Stimulated activated CD4-positive, alpha-beta T cell treated with anti-CD3 and anti-CD28 coated beads, Interleukin-1b, Interleukin-23, amount 100 ng/mL, for 48 hours (primary cell): ENCODE data around the gene PDGFB.

ENCODE experiments used
- DNase-seq: peaks from one replicate; pipeline ENCODE4 v3.0.0-alpha.2; 2020

Gene PDGFB

DNA sequence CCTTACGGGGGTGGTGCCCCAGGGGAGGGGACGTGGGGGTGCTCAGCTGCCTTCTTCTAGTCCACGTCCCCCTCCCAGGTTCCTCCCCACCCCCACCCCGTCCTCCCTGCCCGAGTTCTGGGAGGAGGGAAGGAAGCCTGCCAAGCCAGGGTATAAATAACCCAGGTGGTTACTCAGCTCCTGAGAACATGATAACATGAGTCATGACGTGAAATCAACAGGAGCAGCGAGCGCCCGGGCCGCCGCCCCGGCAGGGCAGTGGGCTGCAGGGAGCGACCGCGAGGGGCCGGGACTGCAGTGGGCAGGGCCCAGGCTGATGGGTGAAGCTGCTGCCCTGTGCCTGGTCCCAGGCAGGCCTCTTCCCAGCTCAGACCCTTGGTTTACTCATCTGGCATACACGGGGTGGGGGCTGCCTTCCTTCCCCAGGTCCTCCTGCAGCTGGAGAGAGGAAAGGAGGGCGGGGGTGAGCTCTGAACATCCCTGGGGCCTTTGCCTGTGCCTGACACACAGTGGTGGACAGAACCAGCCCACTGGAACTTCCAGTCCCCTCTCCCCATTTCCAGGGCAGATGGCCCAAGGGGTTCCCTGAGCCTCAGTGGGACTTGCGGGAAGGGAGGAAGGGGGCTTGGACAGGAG, 8.8 kb upstream of the PDGFB start:
- DNase-seq, result no peak

DNA sequence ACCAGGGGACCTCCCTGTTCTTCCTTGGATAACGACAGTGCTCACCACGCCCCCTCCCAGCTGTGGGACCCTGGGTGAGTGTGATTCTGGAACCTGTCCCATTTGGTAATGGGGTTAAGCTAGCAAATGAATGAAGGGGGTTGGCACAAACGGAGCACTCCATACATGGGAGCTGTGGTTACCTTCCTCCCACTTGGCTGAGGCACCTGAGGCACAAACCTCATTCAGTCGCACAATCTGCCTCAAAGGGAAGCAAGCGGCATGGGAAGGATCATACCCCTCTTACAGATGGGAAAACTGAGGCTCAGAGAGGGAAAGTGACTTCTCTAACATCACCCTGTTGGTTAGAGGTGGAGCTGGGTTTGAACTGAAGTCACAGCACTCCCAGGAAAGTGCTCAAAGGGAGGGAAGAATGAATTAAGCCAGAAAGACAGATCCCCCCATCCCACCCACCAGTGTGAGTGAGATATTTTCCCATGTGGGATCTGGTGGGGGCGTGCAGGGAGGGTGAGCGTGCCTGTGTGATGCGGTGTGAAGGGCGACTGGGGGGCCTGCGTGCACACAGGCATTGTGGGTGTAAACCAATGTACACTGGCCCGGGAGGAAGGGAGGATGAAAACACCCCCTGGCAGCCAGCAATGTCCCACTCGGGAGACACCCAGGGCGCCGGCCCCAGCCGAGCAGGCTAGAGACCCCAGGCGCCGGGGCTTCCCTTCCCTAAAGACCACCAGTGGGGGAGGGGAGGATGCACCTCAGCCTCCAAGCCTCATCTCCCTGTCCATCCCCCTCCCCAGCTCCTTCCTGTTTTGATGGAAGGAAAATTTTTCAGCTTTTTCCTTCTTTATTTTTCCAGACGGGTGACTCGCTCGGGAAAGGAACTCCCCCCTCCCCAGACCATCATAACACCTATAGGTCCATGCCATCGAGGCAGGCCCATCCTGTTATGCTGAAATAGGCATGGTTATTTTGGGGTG, 8.0 kb upstream of the PDGFB start:
- DNase-seq, result no peak

DNA sequence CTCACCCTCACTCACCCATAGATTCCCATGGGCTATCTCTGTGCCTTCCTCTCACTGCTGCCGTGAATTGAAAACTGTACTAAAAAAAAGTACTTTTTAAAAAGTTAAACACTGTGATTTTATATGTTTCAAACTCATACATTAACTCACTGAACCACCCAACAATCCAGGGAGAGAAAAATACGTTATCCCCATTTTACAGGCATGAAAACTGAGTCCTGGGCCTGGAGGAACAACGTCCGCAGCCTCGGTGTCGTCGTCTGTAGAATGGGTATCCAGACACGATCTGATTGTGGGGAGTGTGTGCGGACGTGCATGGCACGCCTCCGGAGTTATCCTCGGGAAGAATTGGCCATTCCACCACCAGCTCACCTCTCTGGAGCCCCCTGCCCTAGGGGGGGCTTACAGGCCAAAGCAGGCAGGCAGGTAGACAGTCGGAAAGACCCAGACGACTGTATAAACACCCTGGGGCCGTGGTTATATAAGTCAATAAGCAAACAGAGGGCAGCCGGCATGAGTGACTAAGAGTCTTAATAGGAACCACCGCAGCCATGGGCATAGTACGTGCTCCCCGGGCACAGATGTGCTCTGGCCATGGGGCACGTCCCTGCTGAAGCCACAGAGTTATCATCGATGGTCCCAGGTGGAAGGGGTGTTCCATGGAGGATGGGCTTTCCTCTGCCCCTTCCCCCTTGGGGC, 7.1 kb upstream of the PDGFB start:
- DNase-seq, result no peak

DNA sequence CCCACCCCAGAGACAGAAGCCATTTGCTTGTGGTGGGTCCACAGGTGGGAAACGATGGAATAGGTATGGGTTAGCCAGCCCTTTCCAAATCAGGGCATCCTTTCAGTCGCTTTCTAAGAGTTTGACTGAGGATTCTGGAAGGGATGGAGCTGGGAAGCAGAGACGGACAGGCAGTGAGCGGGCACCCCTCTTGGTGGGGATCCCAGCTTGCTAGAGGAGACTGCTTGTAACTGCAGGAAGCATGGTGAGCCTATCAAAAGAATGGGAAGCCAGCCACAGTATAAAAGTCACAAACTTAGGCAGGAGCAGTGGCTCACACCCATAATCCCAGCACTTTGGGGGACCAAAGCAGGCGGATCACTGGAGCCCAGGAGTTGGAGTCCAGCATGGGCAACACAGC, 6.1 kb upstream of the PDGFB start:
- no peak for DNase-seq

DNA sequence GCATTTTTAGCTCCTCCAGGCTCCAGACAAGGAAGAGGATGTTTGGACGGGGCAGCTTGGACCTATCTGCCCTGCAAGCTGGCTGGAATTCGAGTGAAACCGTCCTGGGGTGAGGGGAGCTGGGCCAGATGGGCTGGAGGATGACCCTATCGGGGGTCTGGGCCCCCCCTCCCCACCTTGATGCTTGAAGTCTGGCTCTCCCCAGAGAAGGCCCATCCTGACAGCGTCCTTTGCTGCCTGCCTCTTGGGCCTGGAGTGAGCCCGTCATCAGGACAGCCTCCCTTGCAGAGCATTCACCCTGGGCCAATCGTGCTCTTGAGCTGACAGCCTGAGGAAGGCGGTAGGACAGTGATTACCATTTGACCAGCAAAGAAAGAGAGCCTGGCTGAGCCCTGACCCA, 5.3 kb upstream of the PDGFB start:
- no peak for DNase-seq

DNA sequence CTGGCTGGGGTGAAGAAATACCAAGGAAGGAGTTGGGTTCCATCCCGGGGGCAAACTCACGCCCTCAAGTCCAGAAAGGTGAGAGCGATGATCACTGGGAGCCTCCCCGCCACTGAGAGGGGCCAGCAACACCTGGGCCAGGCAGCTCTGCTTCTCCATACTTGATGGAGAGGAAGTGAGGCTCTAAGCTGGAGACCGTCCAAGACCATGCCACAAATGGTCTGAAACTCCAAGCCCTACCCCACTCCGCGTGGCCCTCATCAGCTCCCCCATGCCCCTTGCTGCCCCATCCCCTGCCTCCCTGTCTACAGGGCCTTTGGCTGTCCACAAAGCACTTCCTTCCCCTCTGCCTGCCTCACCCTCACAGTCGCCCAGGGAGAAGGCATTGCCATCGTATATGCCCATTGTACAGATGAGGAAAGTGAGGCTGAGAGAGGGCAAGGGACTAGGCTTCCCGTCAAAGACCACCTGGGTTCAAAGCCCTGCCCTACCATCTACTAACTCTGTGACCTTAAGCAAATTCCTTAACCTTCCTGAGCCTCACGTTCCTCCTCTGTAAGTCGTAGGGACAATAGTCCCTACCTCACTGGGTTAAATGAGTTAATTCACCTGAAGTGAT, 4.4 kb upstream of the PDGFB start:
- no peak for DNase-seq

DNA sequence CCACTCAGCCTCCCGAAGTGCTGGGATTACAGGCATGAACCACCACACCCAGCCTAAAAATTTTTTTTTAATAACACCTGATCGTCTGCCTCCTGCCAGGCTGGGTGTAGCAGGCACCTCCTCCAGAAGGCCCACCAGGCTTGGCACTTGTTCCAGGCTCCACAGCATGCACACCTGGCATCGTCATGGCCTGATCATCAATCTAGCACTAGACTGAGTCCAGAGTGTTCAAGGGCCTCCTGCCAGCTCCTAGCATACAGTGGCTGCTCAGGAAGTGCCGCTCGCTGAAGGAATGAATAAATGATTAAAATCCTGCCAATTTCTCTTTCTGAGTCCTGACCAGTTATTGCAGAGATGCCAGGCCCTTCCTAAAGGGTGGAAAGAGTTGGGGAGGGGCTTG, 3.5 kb upstream of the PDGFB start:
- DNase-seq, result no peak

DNA sequence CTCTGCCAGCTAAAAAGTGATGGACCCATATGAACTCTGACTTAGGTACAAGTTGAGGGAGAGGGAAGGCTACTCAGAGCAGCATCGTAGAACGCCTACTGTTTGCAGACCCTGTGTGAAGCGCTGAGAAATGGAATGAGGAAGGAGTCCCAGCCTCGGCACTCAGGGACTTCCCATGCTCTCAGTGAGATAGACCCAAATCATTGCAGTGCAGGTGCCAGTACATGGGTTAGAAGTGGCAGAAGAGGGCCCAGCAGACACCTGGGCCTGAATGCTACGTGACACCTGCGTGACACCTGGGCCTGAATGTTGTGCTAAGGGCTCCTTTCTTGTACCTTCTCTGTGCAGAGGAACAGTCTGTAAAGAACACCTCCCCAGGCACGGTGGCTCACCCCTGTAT, 2.6 kb upstream of the PDGFB start:
- DNase-seq, result no peak

DNA sequence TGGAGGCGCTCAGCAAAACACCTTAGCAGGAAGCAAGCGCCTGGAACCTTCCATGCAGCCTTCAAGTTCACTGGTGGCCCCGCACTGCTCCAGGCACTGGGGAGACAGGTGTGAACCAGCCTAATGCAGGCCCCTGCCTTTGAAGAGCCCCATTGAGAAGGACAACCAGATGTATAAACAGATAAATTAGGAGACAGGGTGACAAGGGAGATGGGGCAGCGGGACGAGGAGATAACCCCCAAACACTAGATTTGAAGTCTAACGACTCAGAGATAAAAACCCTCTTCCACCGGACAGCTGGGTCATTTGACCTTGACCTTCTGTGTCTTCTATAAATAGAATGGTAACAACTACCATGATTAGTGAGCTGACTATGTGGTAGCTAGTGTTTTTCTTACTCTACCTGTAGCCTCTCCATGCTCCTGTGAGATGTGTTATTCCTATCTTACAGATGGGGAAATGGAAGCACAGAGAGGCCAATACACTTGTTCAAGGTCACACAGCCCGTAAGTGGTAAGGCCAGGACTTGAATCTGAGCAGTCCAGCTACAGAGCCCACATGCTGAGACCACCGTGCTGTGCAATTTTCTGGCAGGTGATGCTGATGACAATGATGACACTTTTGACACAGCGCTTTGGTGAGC, 2.0 kb upstream of the PDGFB start:
- no peak for DNase-seq

DNA sequence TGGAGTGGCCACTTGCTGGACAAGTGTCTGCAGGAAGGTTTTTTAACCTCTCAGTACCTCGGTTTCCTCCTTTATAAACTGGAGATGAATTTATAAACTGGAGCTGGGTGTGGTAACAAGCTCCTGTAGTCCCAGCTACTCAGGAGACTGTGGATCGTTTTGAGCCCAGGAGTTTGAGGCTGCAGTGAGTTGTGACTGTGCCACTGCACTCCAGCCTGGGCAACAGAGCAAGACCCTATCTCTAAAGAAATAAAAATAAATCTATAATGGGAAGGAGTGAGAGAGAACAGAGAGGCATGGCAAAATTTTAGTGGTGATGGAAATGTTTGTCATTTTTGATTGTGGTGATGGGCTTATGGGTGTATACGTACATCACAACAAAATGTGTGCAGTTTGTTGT, 1.4 kb upstream of the PDGFB start:
- DNase-seq, result no peak

DNA sequence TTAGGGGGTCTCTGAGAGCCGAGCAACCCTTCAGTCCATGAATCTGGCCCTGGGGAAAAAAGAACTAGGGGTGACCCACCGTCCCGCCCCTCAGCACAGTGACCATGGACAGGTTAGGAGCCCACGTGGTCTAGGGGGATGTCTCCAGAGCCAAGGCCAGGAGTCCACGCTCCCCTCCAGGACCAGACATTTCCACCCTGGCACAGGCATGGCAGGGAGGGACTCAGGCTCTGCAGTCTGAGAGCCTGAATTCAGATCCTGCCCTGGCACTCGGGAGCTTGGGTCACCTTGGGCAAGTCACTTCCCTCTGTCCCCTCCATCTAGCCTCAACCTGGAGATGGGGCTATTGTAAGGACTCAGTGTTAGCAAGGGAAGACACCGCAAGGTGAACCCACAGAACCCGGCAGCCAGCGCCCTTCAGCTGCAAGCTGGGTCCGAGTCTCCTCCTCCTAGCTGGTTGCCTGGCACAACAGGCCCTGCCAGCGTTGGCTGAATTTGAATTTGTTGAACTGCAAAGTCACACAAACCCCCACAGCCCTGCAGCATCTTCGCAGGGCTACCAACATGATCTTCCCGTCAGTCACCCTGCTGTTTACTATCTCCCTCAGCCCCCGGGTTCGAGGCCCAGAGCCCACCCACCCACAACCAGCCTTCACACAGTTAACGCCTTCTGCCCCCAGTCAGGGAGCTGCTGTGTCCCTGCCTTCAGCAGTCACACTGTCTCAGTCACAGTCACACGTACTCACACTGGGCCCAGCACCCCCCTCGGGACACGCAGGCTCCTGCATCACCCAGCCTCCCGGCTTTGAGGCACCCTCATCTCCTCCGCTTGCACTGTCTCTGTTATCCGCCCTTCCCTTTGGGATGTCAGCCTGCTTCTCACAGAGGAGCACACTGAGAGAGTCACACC, 603 bp upstream of the PDGFB start:
- DNase-seq, result no peak

DNA sequence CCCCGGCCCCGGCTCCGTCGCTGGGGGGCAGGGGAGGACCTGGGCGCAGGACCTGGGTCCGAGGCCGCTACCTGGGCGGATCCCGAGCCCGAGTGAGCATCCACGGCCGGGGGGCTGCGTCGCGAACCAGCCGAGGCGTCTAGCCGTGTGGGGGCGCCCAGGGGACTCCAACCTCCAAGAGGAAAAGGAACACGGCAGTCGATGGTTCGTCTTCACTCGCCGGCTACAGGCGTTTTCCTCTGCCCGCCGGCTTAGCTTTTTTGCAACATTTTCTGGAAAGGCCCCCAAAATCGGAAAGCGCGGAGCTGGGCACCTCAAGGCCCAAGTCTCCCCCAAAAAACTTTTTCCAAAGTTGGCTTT, 666 bp downstream of the PDGFB start:
- no peak for DNase-seq

DNA sequence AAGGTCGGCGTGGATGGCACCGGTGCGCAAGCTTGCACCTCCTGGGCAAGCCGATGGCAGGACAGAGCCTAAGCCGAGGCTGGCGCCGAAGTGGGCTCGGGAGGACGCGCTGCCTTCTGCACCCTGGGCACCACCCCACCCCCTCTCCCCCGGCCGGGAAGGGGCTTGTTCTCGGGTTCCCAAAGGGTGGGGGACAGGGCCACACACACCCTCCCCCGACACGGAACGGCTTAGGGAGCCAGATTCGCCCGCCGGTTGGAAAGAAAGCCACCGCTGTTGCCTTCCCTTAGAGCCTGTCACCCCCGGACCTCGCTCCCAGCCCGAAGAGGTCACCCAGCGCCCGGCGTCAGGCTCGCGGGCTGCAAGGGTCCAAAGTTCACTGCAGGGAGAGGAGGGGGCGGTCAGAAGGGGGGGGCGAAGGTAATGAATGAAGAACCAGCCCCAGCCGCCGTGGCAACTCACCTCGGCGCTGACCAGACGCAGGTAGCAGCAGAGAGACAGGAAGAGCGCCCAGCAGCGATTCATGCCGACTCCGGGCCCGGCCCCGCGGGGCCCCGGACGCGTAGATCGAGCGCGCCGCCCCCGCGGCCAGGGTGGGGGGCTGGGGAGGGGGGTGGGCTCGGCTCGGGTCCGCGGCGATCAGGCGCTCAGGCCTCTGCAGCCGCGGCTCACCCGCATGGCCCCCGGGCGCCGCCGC, 1.2 kb downstream of the PDGFB start:
- no peak for DNase-seq

DNA sequence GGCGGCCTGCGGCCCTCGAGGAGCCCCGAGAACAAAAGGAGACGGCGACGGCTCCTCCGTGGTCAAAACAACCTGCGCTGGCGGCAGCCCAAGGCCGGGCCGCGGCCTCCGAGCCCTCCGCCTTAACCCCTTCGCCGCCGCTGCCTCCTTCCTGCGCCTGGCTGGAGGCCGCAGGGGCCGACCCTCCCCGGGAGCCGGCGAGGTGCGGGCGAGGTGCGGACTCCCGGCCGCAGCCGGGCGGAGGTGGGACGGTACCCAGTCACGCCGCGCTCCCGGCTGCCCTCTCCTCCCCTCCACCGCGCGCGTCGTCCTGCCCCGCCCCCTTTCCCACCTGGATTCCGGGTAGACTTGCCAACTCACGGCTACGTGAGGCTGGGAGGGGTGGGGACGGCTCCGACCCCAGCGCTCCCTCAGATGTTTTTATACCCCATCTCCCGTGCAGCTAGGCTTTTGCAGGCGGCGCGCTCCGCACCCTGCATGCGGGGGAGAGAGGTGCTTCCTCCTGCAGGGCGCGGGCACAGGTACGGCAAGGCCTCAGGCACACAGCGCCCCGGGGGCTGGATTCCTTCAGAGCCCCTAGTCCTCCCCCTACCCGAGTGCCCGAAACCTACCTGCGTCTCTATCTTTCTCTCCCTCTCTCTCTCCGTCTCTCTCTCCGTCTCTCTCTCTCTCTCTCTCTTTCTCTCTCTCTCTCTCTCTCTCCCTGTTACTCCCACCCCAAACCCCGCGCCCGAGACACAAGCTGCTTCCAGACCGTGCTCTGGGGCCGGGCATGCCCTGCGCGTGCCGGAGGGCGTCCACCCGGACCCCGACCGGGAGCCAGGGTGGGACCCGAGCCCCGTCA, 2.0 kb downstream of the PDGFB start:
- DNase-seq, result no peak

DNA sequence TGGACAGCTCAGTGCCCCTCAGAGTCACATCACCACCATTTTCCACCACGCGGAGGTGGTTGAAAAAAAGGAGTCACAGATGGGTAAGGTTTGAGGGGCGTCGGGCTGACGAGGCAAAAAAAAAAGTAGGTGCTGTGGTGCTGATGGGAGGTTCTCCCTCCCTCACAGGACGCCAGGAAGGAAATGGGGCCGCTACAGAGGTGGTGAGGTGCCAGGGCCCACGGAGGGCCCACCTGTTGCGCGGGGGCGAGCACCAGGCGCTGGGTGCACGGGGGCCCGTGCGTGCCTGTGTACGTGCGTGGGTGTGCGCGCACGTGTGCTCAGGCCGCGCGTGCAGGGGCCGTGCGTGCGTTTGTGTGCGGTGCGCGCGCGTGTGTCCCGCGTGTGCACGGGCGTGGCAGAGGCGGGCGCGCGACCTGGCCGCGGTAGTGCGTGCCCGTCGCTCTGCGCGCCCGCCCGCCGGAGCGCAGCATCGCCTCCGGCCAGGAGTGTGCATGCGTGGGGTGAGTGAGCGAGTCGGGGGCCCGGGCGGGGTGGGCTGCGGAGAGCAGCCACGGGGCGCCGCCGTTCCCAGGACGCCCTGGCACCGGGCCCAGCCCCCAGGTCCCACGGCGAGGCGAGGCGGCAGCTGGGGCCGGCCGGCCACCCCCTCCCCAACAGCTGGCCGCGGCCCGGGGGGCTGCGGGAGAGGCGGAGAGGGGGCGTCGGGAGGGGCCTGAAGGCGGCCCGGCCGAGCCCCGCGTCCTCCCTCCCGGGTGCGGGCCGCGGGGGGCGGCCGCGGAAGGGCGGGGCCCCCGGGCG, 2.8 kb downstream of the PDGFB start:
- DNase-seq, result no peak

DNA sequence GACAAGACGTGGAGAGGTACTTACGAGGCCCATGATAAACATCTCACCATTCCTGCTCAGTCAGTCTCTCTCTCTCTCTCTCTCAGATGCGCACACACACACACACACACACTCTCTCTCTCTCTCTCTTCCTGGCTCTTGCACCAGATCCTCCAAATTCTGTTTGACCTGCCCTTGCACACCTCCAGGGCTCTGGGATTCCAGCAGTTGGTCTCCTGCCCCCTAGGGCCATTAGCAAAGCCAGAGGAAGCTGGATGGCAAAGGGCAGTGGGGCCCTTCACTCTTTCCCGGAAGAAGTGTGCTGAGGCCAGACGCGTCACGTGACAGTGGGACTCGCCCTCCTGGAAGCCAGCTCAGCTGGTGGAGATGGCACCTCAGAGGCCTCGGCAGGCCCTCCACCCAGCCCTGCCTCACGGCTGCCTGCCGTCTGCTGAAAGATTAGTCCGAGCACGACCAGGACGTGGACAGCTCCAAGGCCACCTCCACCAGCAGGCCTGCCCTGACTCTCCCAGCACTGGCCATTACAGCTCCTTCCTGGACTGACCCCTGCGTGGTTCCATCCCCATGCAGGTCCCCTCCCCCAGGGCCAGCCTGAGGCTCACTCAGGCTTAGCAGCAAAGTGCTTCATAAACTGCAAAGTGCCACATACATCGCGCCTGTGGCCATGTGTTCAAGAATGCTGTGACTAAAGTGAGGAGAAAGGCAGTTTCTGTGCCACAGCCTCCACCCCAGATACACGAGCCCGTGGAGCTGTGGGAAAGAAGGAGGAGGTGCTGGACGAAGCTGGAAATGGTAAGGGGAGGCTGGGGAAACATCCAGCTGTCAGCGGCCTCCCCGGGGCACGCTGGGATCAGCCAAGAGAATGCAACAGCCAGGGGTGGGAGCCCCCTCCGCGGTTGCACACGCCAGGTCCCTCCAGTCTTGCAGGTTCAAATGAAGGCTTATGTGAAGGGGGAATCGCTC, 3.7 kb downstream of the PDGFB start:
- DNase-seq, result no peak

DNA sequence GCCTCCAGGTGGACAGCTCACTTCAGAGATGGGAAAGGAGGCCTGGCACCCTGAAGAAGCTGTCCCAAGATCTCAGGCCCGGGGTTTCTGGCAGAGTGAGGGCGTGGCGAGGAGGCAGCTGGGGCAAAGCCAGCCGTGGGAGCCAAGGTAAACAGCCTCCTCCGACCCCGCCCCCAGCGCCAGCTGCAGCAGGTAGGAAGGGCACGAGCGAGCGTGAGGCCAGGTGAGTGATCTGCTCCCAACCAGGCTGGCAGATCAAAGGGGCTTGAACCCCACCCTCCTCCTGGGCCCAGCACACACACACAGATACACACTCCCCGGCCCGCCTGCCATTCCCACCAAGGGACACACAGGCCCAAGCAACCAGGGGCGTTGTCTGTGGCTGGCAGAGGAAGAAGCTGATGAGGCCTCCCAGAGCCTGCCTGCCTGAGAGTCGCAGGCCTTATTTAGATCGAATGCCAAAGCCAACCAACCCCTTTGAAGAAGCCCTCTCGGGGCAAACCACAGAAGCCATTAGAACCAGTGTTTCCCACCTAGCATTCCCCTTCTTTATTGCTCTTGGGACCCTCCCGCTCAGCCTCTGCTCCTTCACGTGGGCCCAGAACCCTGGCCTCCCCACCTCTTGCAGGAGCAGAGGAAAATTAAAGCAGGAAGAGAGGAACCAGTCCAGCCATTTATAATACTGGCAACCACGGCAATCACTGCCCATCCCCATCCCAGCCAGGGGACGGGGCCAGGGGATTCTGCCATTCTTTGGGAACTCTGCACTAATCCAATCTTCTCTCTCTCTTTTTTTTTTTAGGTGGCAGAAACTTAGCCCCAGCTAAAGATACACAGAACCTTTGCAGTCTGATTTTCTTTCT, 5.0 kb downstream of the PDGFB start:
- DNase-seq, result no peak
